HepG2 (cell line): ENCODE data around the gene ENDOD1. TPM values are rescaled to one million over a fixed set of nuclear protein-coding genes. Genes with fewer than 3 reads are reported as not detected.

ENCODE experiments used
- ATAC-seq: fragments of 200-7000 bp; cut with Tn5 transposase; 3 replicates; pipeline ENCODE4 v1.9.1; 2020; ENCODE audit warnings: mild to moderate bottlenecking, moderate library complexity
- BruUV-seq: library from RNA; stranded (reverse); fragments of 400-500 nt; replicated peaks from 2 replicates; lab custom pipeline; 2021; lab: Mats Ljungman, UMichigan
- CTCF ChIA-PET: fragments of 300-600 bp; formaldehyde crosslinking; extraction: SDS; loops from one replicate; lab custom pipeline; 2021; ENCODE audit warnings: low total read pairs, inconsistent platforms, low intra/inter-chr PET ratio; lab: Yijun Ruan, JAX
- POLR2A ChIA-PET: fragments of 350-600 bp; sonication (Branson Sonifier 250); formaldehyde crosslinking; loops from one replicate; lab custom pipeline; 2020; ENCODE audit warnings: antibody characterized with exemption, inconsistent platforms; lab: Yijun Ruan, JAX
- DNase-seq: peaks from one replicate; pipeline ENCODE4 v3.0.0-alpha.2; 2015; ENCODE audit warnings: low spot score
- FAIRE-seq: peaks from 3 replicates; lab custom pipeline; 2011; peaks lifted over from hg19 to GRCh38; lab: Jason Lieb, UNC
- H2AFZ ChIP-seq: one replicate; pipeline ENCODE4 v1.6.1; 2011; ENCODE audit warnings: low read length, inconsistent platforms
- H3K27ac ChIP-seq: fragments of 300-600 bp; 3 replicates; pipeline ENCODE4 v1.8.0; 2011; ENCODE audit warnings: mixed run types, mild to moderate bottlenecking, mixed read lengths, low read length, inconsistent platforms; ENCODE audit not compliant: insufficient read depth; ENCODE audit errors: extremely low read length
- H3K27me3 ChIP-seq, 2 experiments: fragments of 200-600 bp in 1 of 2; 2 replicates in 1 of 2; 3 replicates in 1 of 2; pipeline versions ENCODE4 v1.6.0 to v1.8.0; 2011; ENCODE audit warnings: low read length in 2 of 2, mild to moderate bottlenecking in 2 of 2, moderate library complexity in 2 of 2, inconsistent platforms in 1 of 2; ENCODE audit not compliant: insufficient read depth in 2 of 2, control insufficient read depth in 1 of 2
- H3K36me3 ChIP-seq, 2 experiments: fragments of 200-600 bp in 1 of 2; replicated peaks in 1 of 2; 2 replicates in 1 of 2; 3 replicates in 1 of 2; pipeline versions ENCODE4 v1.5.1 to v1.8.0; 2011; ENCODE audit warnings: low read length in 2 of 2, inconsistent platforms in 1 of 2; ENCODE audit not compliant: insufficient read depth in 2 of 2, control insufficient read depth in 1 of 2
- H3K4me1 ChIP-seq: 2 replicates; pipeline ENCODE4 v1.5.1; 2012; ENCODE audit warnings: low read length, inconsistent platforms; ENCODE audit not compliant: insufficient read depth
- H3K4me2 ChIP-seq: 2 replicates; pipeline ENCODE4 v1.6.0; 2011; ENCODE audit warnings: low read depth, low read length, inconsistent platforms
- H3K4me3 ChIP-seq, 3 experiments: fragments of 200-600 bp in 1 of 3; sonication (generic), shearing (Covaris generic) in 1 of 3; replicated peaks in 1 of 3; 2 replicates each; pipeline ENCODE4 v1.5.1; 2011 to 2016; ENCODE audit warnings: low read length in 3 of 3, inconsistent platforms in 2 of 3, low read depth in 2 of 3, mild to moderate bottlenecking in 2 of 3, control low read depth in 1 of 3, mixed read lengths in 1 of 3; ENCODE audit not compliant: insufficient read depth in 1 of 3
- H3K79me2 ChIP-seq: one replicate; pipeline ENCODE4 v1.6.1; 2011; ENCODE audit warnings: low read length, inconsistent platforms; ENCODE audit not compliant: insufficient read depth
- H3K9ac ChIP-seq: 2 replicates; pipeline ENCODE4 v1.6.0; 2011; ENCODE audit warnings: mild to moderate bottlenecking, low read depth, low read length, inconsistent platforms; ENCODE audit not compliant: insufficient read depth
- H3K9me3 ChIP-seq: 2 replicates; pipeline ENCODE4 v1.5.1; 2012; ENCODE audit warnings: mild to moderate bottlenecking, low read length
- H4K20me1 ChIP-seq: 2 replicates; pipeline ENCODE4 v1.6.0; 2011; ENCODE audit warnings: inconsistent platforms, mild to moderate bottlenecking, low read length, moderate library complexity; ENCODE audit not compliant: insufficient read depth
- AHR ChIP-seq: IDR thresholded peaks from 2 replicates; pipeline ENCODE4 v1.6.1; 2018; ENCODE audit warnings: missing genetic modification reagents, missing compliant biosample characterization
- EZH2 ChIP-seq: conservative IDR thresholded peaks from 2 replicates; pipeline ENCODE4 v1.6.1; 2012; ENCODE audit warnings: mild to moderate bottlenecking, low read depth, low read length, moderate library complexity
- FOSL1 ChIP-seq: sonication (generic); formaldehyde crosslinking; IDR thresholded peaks from 2 replicates; pipeline ENCODE4 v1.9.0; 2021; ENCODE audit warnings: missing genetic modification reagents, borderline replicate concordance
- IRF2 ChIP-seq: IDR thresholded peaks from 2 replicates; pipeline ENCODE4 v1.6.1; 2018; ENCODE audit warnings: missing genetic modification reagents, missing compliant biosample characterization
- NRL ChIP-seq: sonication (generic); formaldehyde crosslinking; IDR thresholded peaks from 2 replicates; pipeline ENCODE4 v1.5.0; 2020; ENCODE audit warnings: missing genetic modification reagents, mild to moderate bottlenecking, moderate library complexity, borderline replicate concordance
- PTBP1 ChIP-seq: fragments of 200-400 bp; formaldehyde crosslinking; IDR thresholded peaks from 2 replicates; pipeline ENCODE4 v1.6.1; 2018; ENCODE audit warnings: low read length, low read depth; ENCODE audit not compliant: poor library complexity, severe bottlenecking
- SIX1 ChIP-seq: sonication (generic); formaldehyde crosslinking; IDR thresholded peaks from 2 replicates; pipeline ENCODE4 v1.4.0; 2020; ENCODE audit warnings: missing genetic modification reagents, borderline replicate concordance
- SOX13 ChIP-seq, 3 experiments: fragments of 450-650 bp in 1 of 3; sonication (generic) in 1 of 3; formaldehyde crosslinking in 1 of 3; IDR thresholded peaks in 2 of 3; conservative IDR thresholded peaks in 1 of 3; 2 replicates each; pipeline versions ENCODE4 v1.5.0 to v1.6.1; 2016 to 2020; ENCODE audit warnings: antibody characterized with exemption in 1 of 3, mild to moderate bottlenecking in 1 of 3, missing compliant biosample characterization in 1 of 3, missing genetic modification reagents in 1 of 3, moderate library complexity in 1 of 3
- TGIF2 ChIP-seq: IDR thresholded peaks from 2 replicates; pipeline ENCODE4 v1.6.1; 2016; ENCODE audit warnings: control low read depth, missing compliant biosample characterization
- TOE1 ChIP-seq: sonication (generic); formaldehyde crosslinking; IDR thresholded peaks from 2 replicates; pipeline ENCODE4 v1.4.0; 2020; ENCODE audit warnings: mild to moderate bottlenecking, missing genetic modification reagents
- ZNF468 ChIP-seq: sonication (generic); formaldehyde crosslinking; IDR thresholded peaks from 2 replicates; pipeline ENCODE4 v1.8.0; 2022; ENCODE audit warnings: mild to moderate bottlenecking, moderate library complexity, missing genetic modification reagents
- ZNF547 ChIP-seq: sonication (generic); formaldehyde crosslinking; IDR thresholded peaks from 2 replicates; pipeline ENCODE4 v1.5.1; 2020; ENCODE audit warnings: mild to moderate bottlenecking, missing genetic modification reagents
- WGBS: methylation state at CpG from one replicate; pipeline ENCODE4 v1.1.6; 2017; ENCODE audit warnings: low lambda C conversion rate; 5-methylcytosine and 5-hydroxymethylcytosine counted together
- in situ Hi-C: cut with HindIII; loops from 2 replicates; pipeline ENCODE4 v1.10.0; 2017; ENCODE audit warnings: low pct_unique_long_range_greater_than_20kb; ENCODE audit not compliant: extremely low pct_ligation_motif_present
- intact Hi-C: fragments of 100-400 bp; cut with micrococcal nuclease; formaldehyde crosslinking; loops from one replicate; pipeline ENCODE4 v1.10.0; 2022; ENCODE audit not compliant: unreplicated experiment
- polyA plus RNA-seq, 8 experiments: library from polyadenylated mRNA; depleted of rRNA in 3 of 8; stranded (reverse) in 7 of 8; unstranded in 1 of 8; fragments of >200 nt; fragmentation: Illumina TruSeq in 4 of 8; extraction: Trizol in 4 of 8; gene quantifications; 2 replicates each; pipeline versions ENCODE4 v1.2.1 to v1.2.3, GENCODE V29; 2011 to 2016; ENCODE audit warnings: low read depth in 4 of 8, missing spikeins in 1 of 8, mixed read lengths in 1 of 8; ENCODE audit not compliant: insufficient read depth in 1 of 8
- total RNA-seq, 5 experiments: library from RNA; depleted of rRNA; stranded (reverse); fragments of >200 nt; fragmentation: Illumina TruSeq; extraction: Trizol; gene quantifications; 2 replicates each; pipeline ENCODE4 v1.2.3, GENCODE V29; 2016; ENCODE audit warnings: low read depth in 1 of 5
- TF ChIP-seq, protein P1 (sequence below): sonication (generic); formaldehyde crosslinking; IDR thresholded peaks from 2 replicates; pipeline ENCODE4 v1.4.0; 2020; ENCODE audit warnings: missing genetic modification reagents, borderline replicate concordance

Gene ENDOD1
- total and polyA plus RNA-seq, 2 of the 13 experiments (the other 11 are each of a cell fraction or from before 2014, with no cell fraction given): 2.0 to 6.8 TPM

DNA sequence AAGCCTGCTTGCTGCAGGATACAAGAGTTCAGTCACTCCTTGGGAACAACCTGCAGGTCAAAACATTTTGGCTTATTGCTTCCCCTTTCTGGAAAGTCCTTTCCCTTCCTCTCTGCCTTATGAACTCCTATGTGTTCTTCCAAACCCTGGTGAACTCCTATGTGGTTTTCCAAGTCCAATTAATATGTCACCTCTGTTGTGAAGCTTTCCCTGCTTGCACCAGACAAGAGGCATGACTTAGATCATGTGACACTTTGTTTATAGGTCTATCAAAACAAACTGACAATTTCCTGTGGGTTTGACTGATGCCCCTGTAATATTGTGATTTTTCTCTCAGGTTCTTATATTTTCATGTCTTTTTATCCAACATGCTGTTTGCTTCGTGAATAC, 64.2 kb downstream of the ENDOD1 start:
- POLR2A ChIA-PET: no interaction called here
- Histone ChIP-seq H2AFZ (peak overlapping the region; percentile 55), H3K4me1 (peaks cover 29% of the 10 kb centered on the region), H4K20me1 (no peaks in the 10 kb centered on the region), H3K79me2 (no peaks in the 10 kb centered on the region), H3K4me2 (no peak overlapping the region), H3K27me3 (no peaks in the 10 kb centered on the region), H3K36me3 (no peaks in the 10 kb centered on the region), H3K9me3 (no peaks in the 10 kb centered on the region), H3K4me3 (no peak overlapping the region), H3K9ac (no peak overlapping the region), H3K27ac (no peak overlapping the region)
- ATAC-seq: no peak
- no peak for DNase-seq
- WGBS: 51% methylated on average over 1 of the region's 1 CpG
- CTCF ChIA-PET: interaction anchor here (1.3 to 2.7 kb wide), 2 partner anchors 552 to 610 kb away, joined by 8 to 17 read pairs; no protein-coding TSS in a partner anchor
- no TSS peak for BruUV-seq
- no peak for FAIRE-seq
- no peak for TF ChIP-seq FOSL1
- TF ChIP-seq ZNF547 (CRISPR knock-in tag): no peak
- TF ChIP-seq IRF2 (CRISPR knock-in tag): no peak
- no peak for TF ChIP-seq SOX13 (IDR thresholded peaks at IDR 0.05)
- TF ChIP-seq SOX13 (CRISPR knock-in tag; conservative IDR thresholded peaks at IDR 0.05 in 1 of 2, IDR thresholded peaks at IDR 0.05 in 1 of 2): no peak
- TF ChIP-seq EZH2: no peak
- TF ChIP-seq, protein P1, sequence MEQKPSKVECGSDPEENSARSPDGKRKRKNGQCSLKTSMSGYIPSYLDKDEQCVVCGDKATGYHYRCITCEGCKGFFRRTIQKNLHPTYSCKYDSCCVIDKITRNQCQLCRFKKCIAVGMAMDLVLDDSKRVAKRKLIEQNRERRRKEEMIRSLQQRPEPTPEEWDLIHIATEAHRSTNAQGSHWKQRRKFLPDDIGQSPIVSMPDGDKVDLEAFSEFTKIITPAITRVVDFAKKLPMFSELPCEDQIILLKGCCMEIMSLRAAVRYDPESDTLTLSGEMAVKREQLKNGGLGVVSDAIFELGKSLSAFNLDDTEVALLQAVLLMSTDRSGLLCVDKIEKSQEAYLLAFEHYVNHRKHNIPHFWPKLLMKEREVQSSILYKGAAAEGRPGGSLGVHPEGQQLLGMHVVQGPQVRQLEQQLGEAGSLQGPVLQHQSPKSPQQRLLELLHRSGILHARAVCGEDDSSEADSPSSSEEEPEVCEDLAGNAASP (CRISPR knock-in tag): no peak
- no peak for TF ChIP-seq PTBP1
- TF ChIP-seq TGIF2 (CRISPR knock-in tag): no peak
- TF ChIP-seq AHR (CRISPR knock-in tag): no peak
- no peak for TF ChIP-seq NRL
- no peak for TF ChIP-seq ZNF468
- no peak for TF ChIP-seq SIX1
- TF ChIP-seq TOE1 (CRISPR knock-in tag): no peak
- in situ Hi-C loops (loop anchor here (5.0 to 10.0 kb wide), 3 partner anchors 211 to 613 kb away; no protein-coding TSS in a partner anchor), intact Hi-C loops (loop anchor here (2.0 to 5.0 kb wide), 2 partner anchors 208 to 1273 kb away; no protein-coding TSS in a partner anchor)
